LNCAP (cell line): ENCODE data around the gene STPG4.

Experiments used
- CTCF ChIP-seq: fragments of 450-650 bp; IDR thresholded peaks from 2 replicates; pipeline ENCODE4 v1.5.1; 2017; ENCODE audit warnings: mild to moderate bottlenecking

STPG4 gene

DNA sequence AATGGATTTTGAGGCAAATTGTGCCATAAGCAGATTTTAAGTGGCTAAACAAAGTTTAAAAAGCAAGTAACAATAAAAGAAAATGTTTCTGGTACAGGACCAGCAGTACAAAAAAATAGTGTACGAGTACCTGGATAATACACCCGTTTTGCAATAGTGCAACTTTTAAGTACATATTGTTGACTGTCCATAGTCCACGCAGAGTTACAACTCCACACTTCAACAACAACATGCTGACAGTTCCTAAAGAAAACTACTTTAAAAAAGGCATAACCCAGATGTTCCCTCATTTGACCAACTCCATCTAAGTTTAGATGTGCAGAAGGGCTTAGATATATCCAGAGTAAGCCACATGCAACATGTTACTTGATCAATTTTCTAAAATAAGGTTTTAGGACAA lies 5.1 kb upstream of the STPG4 start:
- no peak for TF ChIP-seq CTCF

DNA sequence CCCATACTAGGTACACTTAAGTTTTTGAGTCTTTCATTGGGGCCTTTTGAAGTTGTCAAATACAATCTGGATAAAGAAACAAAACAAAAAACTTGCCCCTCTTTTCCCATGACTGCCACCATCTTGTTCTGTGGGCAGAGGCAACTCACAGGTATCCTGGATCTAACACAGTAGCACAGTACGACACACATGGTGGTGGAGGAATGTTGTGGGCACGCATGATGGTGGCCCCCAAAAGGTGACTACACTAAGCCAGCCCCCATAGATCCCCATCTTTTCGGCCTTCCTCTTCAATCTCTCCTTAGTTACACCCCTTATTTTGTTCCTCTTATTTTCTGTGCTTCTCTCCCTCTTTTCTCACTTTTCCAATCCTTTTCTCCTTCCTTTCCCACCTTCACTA lies 4.5 kb upstream of the STPG4 start:
- no peak for TF ChIP-seq CTCF

- TF ChIP-seq CTCF, result no peak
Observed at GRCh38 chr2:47158576-47158975, 3.5 kb upstream of the STPG4 start.

DNA sequence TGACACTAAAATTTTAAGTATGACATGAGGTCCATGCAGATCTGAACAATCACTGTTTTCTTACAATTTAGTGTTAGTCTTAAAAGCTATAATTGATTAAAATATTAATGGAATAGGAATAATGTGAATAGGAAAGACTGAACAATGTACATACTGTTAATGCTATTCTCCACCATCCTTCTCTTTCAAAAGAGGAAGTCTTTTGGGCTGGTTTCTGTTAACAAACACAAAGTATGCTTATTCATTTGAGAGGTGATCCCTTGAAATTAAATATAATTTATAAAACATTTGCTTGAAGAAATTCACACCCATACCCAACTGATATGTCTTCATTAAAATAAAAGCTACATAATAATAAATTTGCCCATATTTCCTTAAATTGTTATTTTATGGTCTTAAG lies 2.3 kb downstream of the STPG4 start:
- TF ChIP-seq CTCF, result no peak

DNA sequence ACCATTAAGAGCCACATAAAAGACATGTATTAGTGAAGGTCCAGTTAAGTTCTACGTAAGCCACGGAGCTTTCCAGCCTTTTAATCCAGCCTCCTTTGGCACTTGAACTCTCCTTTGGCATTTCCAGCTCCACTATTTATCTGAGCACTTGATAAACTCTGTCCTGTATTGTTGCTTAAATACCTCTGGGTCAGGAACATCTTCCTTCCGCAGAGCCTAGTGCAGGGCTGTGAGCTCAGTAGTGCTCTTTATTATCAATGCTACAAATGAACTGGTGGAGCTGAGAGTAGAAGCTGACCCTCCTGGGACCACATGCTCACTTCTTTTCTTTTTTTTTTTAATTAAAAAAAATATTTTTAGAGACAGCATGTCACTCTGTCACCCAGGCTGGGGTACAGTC lies 4.9 kb downstream of the STPG4 start:
- no peak for TF ChIP-seq CTCF

DNA sequence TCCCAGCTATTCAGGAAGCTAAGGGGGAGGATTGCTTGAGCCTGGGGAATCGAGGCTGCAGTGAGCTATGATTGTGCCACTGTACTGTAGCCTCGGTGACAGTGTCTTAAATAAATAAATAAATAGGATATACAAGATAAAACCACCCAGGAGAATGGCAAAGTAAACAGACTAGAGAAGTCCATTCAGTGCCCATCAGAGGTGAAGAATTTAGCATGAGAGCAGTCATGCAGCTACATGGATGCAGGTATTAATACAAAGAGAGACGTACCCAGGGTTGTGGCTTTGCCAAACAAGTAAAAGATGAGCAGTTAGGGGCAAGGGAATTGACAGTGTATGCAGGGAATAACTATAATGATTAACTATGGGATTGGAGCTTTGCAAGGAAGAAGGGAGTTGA lies 8.1 kb downstream of the STPG4 start:
- no peak for TF ChIP-seq CTCF

DNA sequence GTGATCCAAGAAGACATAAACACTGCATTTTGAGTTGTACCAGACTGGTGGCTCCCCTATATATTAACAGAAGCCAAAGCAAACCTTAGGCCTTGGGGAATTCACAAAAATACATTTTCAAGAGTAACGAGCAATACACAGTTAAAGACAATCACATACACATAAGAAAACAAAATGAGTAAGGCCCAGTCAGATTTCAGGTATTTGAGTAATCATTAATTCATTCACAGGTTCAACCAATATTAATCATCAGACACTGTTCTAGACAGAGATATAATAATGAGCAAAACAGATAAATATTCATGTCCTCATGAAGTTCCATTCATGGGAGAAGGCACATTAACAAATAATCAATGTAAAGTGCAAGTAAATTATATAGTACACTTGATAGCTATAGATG lies 9.6 kb downstream of the STPG4 start:
- TF ChIP-seq CTCF, result no peak

DNA sequence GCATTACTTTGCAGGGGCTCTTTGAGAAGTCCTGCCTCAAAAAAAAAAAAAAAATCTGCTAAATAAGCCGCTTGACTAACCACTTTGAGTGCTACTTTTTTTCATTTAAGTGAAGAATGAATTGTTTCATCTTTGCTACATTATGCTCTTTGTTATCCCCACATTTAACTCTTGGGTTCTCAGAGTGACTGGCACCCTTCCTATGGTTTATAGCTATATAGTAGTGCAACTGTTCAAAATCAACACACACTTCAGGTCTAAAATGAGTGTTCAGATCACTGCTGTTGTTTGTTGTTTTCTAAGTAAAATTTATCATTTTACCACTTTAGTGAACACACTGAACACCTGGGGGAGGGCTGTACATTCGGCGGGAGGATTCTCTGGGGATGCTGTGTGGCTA lies 13.6 kb downstream of the STPG4 start:
- no peak for TF ChIP-seq CTCF
